VCaP (cell line): ENCODE results near the gene TRMT10A.

Source experiments
- H3K27ac ChIP-seq: fragments of 450-650 bp; 2 replicates; pipeline ENCODE4 v1.5.1; 2017
- TF ChIP-seq, protein P1 (sequence below): fragments of 450-650 bp; conservative IDR thresholded peaks from 2 replicates; pipeline ENCODE4 v1.5.1; 2017; ENCODE audit warnings: mild to moderate bottlenecking, moderate library complexity

Gene TRMT10A

DNA sequence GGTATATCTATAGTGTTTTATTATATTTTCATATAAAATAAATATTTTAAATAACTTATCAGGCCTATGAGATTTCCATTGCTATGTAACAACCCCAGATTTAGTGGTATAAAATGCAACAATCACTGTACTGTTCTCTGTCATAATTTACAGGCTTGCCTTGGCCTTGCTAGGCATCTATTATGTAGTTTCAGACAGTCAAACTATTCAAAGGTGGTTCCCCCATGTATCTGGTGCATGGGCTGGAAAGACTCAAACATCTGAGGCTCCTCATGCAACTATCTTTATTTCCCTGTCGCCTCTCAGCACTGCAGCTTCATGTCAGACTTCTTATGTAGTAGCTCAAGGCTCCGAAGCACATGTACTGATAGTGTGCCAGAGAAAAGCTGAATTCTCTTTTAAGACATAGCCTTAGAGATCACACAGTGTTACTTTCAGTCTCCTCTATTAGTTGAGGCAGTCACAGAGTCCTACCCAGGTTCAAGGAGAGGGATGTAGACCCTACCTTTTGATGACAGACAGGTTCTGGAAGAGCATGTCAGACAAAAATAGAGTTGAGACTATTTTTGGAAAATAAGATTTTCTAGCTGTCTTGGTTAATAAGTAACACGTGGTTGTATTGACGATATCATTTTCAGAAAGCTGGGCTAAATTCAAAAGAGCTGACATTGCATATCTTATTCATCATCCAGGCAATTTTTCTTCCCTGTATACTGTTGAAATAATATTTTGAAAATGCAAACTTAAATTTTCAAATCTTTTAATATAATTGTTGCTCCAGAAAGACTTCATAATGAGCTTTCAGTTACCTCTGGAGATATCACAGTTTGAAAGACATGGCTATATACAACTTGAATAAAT, 30.2 kb upstream of the TRMT10A start:
- H3K27ac ChIP-seq = no peak overlapping the region
- TF ChIP-seq, protein P1, sequence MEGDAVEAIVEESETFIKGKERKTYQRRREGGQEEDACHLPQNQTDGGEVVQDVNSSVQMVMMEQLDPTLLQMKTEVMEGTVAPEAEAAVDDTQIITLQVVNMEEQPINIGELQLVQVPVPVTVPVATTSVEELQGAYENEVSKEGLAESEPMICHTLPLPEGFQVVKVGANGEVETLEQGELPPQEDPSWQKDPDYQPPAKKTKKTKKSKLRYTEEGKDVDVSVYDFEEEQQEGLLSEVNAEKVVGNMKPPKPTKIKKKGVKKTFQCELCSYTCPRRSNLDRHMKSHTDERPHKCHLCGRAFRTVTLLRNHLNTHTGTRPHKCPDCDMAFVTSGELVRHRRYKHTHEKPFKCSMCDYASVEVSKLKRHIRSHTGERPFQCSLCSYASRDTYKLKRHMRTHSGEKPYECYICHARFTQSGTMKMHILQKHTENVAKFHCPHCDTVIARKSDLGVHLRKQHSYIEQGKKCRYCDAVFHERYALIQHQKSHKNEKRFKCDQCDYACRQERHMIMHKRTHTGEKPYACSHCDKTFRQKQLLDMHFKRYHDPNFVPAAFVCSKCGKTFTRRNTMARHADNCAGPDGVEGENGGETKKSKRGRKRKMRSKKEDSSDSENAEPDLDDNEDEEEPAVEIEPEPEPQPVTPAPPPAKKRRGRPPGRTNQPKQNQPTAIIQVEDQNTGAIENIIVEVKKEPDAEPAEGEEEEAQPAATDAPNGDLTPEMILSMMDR = no peak

DNA sequence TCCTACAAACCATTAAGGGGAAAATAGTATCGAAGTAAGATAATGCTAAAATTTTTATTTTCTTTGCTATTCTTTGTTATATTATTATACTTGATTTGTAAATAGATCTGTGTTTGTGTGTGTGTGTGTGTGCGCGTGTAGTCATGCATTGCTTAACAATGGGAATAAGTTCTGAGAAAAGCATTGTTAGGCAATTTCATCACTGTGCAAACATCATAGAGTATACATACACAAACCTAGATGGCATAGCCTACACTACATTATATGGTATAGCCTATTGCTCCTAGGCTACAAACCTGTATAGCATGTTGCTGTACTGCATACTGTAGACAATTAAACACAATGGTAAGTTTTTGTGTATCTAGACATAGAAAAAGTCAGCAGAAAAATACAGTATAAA, 27.9 kb upstream of the TRMT10A start:
- H3K27ac ChIP-seq = no peak overlapping the region
- TF ChIP-seq, protein P1 = no peak

DNA sequence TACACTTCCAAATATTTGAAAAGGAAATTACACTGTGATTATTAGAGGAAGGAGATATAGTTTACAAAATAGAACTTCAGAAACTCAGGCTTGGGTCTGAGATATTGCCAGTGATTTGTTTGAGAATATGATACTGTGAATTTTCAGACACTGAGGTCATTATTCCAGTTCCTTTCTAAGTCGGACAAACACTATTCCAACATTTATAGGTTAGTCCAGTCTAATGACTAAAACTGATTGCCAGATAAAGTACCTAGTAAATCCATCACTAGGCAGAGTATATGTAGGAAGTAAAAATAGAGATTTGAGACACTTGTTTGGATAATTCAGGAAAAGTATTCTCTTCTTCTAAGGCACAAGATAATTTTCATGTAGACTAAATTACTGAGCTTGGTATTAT, 24.0 kb upstream of the TRMT10A start:
- TF ChIP-seq, protein P1 = no peak
- H3K27ac ChIP-seq = no peak overlapping the region

DNA sequence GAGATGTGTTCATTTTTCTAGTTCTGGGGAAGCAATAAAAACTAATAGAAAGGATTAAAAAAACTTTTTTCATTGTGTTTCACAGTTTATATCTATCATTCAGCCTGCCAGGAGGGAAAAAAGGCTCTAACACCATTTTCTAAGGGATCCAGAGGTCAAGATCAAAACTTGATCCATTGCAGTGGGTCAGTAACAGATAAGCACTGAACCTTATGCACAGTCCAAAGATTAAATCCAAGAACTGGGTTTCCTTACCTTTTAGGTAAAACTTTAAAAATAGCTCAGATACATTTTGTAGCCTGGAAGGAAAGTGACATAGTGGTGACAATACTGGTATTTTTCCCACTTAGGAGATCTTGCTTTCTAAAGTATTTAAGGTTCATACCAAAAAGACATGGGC, 23.5 kb upstream of the TRMT10A start:
- TF ChIP-seq, protein P1 = no peak
- H3K27ac ChIP-seq = no peak overlapping the region

DNA sequence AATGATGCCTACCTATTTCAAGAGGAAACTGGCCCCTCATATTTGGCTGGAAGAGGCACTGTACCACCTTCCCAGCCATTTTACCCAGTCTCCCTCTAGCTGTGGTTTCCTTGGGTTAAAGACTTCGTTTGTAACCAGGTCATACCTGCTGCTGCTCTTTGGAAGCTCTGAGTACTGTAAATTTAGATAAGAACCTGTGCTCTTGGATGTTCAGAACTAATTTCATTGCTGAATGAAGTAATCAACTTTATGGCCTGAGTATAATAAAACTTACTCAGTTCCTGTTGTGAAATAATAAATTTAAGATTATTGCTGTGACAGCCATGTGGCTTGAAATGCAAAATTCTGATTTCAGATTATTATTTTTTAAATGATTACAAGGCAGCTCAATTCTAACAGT, 23.0 kb upstream of the TRMT10A start:
- H3K27ac ChIP-seq = no peak overlapping the region
- TF ChIP-seq, protein P1 = no peak

DNA sequence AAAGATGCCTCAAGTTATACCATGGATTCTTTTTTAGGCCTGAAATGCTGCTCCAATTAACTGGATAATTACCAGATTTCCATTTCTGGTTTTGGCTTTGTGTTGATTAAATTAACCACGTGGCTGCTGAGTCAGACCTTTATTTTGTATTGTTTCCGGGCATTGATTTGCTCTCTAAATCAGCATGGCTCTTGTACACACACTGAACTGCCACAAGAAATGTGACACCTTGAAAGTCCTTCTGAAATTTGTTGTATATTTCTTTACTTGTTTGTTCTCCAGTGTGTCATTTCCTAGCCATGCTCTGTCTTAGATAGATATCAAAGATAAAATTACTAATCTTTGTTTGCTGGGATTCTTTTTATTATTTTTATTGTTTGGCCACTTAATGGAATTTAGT, 22.5 kb upstream of the TRMT10A start:
- TF ChIP-seq, protein P1 = no peak
- no peak overlapping the region for H3K27ac ChIP-seq

DNA sequence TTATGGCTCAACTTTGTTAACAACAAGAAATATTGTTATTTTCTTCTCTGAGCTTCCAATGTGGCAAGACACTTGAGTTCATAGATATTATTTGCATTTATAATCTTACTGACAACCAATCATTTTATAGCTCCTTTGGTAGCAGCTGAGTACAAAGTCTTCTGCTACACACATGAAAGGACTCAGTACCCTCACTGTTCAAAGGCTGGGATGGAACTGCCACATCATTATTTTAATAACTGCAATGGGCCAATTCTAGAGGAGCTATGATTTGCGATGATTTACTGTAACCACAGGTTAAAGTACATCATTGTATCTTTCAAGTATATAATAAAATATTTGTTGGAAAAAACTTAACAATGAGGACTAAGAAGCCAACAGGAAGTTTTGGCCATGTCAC, 21.7 kb upstream of the TRMT10A start:
- TF ChIP-seq, protein P1 = no peak
- no peak overlapping the region for H3K27ac ChIP-seq
